MM.1S (cell line): ENCODE measurements around the gene WDR43.

ENCODE experiments used
- DNase-seq: peaks from one replicate; pipeline ENCODE4 v3.0.0-alpha.2; 2015
- H2AFZ ChIP-seq: fragments of 300-600 bp; sonication (generic); 2 replicates; pipeline ENCODE4 v1.6.0; 2016; ENCODE audit warnings: antibody characterized with exemption, low read length
- H3F3A ChIP-seq: fragments of 300-600 bp; sonication (generic); 2 replicates; pipeline ENCODE4 v1.6.1; 2016; ENCODE audit warnings: mild to moderate bottlenecking, antibody characterized with exemption, low read length, moderate library complexity, mixed read lengths; ENCODE audit not compliant: insufficient read depth
- H3K27ac ChIP-seq: fragments of 300-600 bp; sonication (generic); 2 replicates; pipeline ENCODE4 v1.5.1; 2016; ENCODE audit warnings: mild to moderate bottlenecking, low read length
- H3K27me3 ChIP-seq: fragments of 300-600 bp; sonication (generic); replicated peaks from 2 replicates; pipeline ENCODE4 v1.6.0; 2016; ENCODE audit warnings: low read length; ENCODE audit not compliant: insufficient read depth
- H3K36me3 ChIP-seq: fragments of 300-600 bp; sonication (generic); replicated peaks from 2 replicates; pipeline ENCODE4 v1.6.1; 2016; ENCODE audit warnings: mild to moderate bottlenecking, low read length, mixed read lengths; ENCODE audit not compliant: insufficient read depth
- H3K4me1 ChIP-seq: fragments of 300-600 bp; sonication (generic); 2 replicates; pipeline ENCODE4 v1.6.1; 2016; ENCODE audit warnings: low read length, mixed read lengths
- H3K4me2 ChIP-seq: fragments of 300-600 bp; sonication (generic); 2 replicates; pipeline ENCODE4 v1.6.0; 2016; ENCODE audit warnings: low read depth, low read length
- H3K4me3 ChIP-seq: fragments of 300-600 bp; sonication (generic); 2 replicates; pipeline ENCODE4 v1.5.1; 2016; ENCODE audit warnings: low read length, mixed read lengths
- H3K79me2 ChIP-seq: fragments of 300-600 bp; sonication (generic); 2 replicates; pipeline ENCODE4 v1.6.1; 2016; ENCODE audit warnings: mixed run types, low read length, mixed read lengths
- H3K9ac ChIP-seq: fragments of 300-600 bp; sonication (generic); 2 replicates; pipeline ENCODE4 v1.6.1; 2016; ENCODE audit warnings: low read length, mixed read lengths
- H3K9me2 ChIP-seq: fragments of 300-600 bp; sonication (generic); replicated peaks from 2 replicates; pipeline ENCODE4 v1.6.1; 2016; ENCODE audit warnings: mild to moderate bottlenecking, low read length, mixed read lengths; ENCODE audit not compliant: insufficient read depth
- H3K9me3 ChIP-seq: fragments of 300-600 bp; sonication (generic); replicated peaks from 2 replicates; pipeline ENCODE4 v1.6.1; 2016; ENCODE audit warnings: mild to moderate bottlenecking, low read length, mixed read lengths; ENCODE audit not compliant: insufficient read depth
- H4K20me1 ChIP-seq: fragments of 300-600 bp; sonication (generic); 2 replicates; pipeline ENCODE4 v1.6.1; 2016; ENCODE audit warnings: mild to moderate bottlenecking, low read length, moderate library complexity, mixed read lengths; ENCODE audit not compliant: insufficient read depth
- EZH2 ChIP-seq: fragments of 300-600 bp; sonication (generic); optimal IDR thresholded peaks from 2 replicates; pipeline ENCODE3; 2017; ENCODE audit warnings: low read depth, mild to moderate bottlenecking, antibody characterized with exemption, low read length, mixed read lengths
- EZH2phosphoT487 ChIP-seq: fragments of 300-600 bp; sonication (generic); IDR thresholded peaks from 2 replicates; pipeline ENCODE4 v1.6.1; 2018; ENCODE audit warnings: antibody characterized with exemption, low read length
- TF ChIP-seq, protein P1 (sequence below): fragments of 300-600 bp; sonication (generic); IDR thresholded peaks from 2 replicates; pipeline ENCODE4 v1.5.1; 2016; ENCODE audit warnings: antibody characterized with exemption, low read length, mixed read lengths

Gene WDR43

GRCh38 chr2:28980368-28981015 is 86.0 kb downstream of the WDR43 start:
- Histone ChIP-seq H4K20me1 (no peaks in the 10 kb centered on the region), H3K4me1 (no peaks in the 10 kb centered on the region), H3K27me3 (no peaks in the 10 kb centered on the region), H3K9ac (no peak overlapping the region), H2AFZ (no peak overlapping the region), H3K36me3 (no peaks in the 10 kb centered on the region), H3K9me3 (no peaks in the 10 kb centered on the region), H3K27ac (no peak overlapping the region), H3K79me2 (no peaks in the 10 kb centered on the region), H3K4me3 (no peak overlapping the region), H3K4me2 (no peak overlapping the region), H3F3A (no peaks in the 10 kb centered on the region), H3K9me2 (no peaks in the 10 kb centered on the region)
- TF ChIP-seq, protein P1, sequence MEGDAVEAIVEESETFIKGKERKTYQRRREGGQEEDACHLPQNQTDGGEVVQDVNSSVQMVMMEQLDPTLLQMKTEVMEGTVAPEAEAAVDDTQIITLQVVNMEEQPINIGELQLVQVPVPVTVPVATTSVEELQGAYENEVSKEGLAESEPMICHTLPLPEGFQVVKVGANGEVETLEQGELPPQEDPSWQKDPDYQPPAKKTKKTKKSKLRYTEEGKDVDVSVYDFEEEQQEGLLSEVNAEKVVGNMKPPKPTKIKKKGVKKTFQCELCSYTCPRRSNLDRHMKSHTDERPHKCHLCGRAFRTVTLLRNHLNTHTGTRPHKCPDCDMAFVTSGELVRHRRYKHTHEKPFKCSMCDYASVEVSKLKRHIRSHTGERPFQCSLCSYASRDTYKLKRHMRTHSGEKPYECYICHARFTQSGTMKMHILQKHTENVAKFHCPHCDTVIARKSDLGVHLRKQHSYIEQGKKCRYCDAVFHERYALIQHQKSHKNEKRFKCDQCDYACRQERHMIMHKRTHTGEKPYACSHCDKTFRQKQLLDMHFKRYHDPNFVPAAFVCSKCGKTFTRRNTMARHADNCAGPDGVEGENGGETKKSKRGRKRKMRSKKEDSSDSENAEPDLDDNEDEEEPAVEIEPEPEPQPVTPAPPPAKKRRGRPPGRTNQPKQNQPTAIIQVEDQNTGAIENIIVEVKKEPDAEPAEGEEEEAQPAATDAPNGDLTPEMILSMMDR, result no peak
- TF ChIP-seq EZH2, result no peak
- no peak for TF ChIP-seq EZH2phosphoT487
- DNase-seq, result no peak

DNA sequence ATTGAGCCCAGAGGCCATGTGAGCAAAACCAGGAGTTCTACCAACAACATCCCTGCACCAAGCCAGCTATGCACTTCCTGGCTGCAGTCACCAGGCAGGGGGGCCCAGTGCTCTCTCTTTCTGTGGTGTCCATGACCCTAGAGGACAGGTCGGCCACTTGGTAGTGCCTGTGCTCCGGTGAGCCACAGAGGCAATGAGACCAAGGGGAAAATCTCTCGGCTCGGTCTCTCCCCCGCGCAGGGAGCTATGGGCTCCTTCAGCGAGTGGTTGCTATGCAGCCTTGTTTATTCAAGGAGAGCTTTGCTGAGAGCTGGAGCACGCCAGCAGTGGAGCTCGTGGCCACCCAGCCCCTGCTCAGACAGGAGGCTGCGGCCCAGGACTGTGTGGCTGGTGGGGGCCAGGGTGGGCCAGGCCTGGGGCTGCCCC is 86.6 kb downstream of the WDR43 start, which contains the start of gene TOGARAM2:
TSS of gene TOGARAM2 (plus strand) at position 283 of the 426 bp plus-strand sequence. CDS start 13,537 bp downstream, outside the sequence.
- Histone ChIP-seq H3K9me2 (no peaks in the 10 kb centered on the region), H4K20me1 (no peaks in the 10 kb centered on the region), H3K27ac (no peak within 1 kb of the TSS), H3K4me2 (no peak within 1 kb of the TSS), H3K79me2 (no peaks in the 10 kb centered on the region), H3K36me3 (no peaks in the 10 kb centered on the region), H3K4me1 (no peaks in the 10 kb centered on the region), H3K27me3 (no peaks in the 10 kb centered on the region), H3K4me3 (no peak within 1 kb of the TSS), H3K9me3 (no peaks in the 10 kb centered on the region), H3K9ac (no peak within 1 kb of the TSS), H2AFZ (no peak within 1 kb of the TSS), H3F3A (no peaks in the 10 kb centered on the region)
- no peak for DNase-seq
- TF ChIP-seq, protein P1, result no peak
- TF ChIP-seq EZH2 (no peak), EZH2phosphoT487 (no peak)

DNA sequence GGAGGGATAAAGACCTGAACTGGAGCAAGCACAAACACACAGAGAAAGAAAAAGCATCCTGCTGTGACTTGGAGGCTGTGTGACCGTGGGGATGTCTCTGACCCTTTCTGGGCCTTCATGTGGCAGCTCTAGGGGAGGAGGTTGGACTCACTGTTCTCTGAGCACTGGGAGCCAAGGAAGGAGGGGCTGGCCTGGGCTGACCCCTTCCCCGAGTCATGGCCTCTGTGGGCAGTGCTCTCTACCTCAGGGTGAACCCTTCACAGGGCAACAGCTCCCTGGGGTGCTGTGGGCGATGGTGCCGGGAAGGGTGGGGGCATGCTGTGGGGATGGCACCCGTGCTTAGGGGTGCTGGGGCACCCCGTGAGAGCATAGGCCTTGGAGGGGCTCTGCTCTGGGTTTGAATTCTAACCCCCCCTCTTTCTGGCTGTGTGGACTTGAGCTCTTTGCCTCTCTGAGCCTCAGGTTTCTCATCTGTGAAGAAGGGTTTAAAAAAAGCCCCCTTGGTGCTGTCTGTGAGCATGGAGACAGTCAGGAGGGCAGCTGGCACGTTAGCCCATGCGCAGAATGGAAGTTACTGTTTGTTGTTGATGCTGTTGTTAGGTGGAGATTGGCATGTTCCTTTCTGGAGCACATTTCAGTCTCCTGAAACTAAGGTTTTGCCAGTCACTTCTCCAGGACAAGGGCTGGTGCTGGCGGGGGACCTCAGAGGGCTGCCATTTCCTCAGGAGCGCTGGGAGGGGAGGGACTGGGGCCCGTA is 87.3 kb downstream of the WDR43 start:
- no peaks in the 10 kb centered on the region for H3K4me1 ChIP-seq
- no peak overlapping the region for H2AFZ ChIP-seq
- no peaks in the 10 kb centered on the region for H3F3A ChIP-seq
- H4K20me1 ChIP-seq, result no peaks in the 10 kb centered on the region
- H3K4me3 ChIP-seq, result no peak overlapping the region
- H3K4me2 ChIP-seq, result no peak overlapping the region
- no peaks in the 10 kb centered on the region for H3K9me3 ChIP-seq
- no peak for TF ChIP-seq EZH2
- TF ChIP-seq, protein P1, result no peak
- TF ChIP-seq EZH2phosphoT487, result no peak
- H3K27ac ChIP-seq, result no peak overlapping the region
- no peaks in the 10 kb centered on the region for H3K79me2 ChIP-seq
- H3K9ac ChIP-seq, result no peak overlapping the region
- no peaks in the 10 kb centered on the region for H3K9me2 ChIP-seq
- DNase-seq, result no peak
- no peaks in the 10 kb centered on the region for H3K36me3 ChIP-seq
- H3K27me3 ChIP-seq, result no peaks in the 10 kb centered on the region
